Measurements from ENCODE around the gene RASAL2.
"Not testable (repeated sequence)": the region's sequence is repeated elsewhere in the genome, so short reads cannot be mapped to it uniquely, and the experiment has no call there.

RASAL2 gene

DNA sequence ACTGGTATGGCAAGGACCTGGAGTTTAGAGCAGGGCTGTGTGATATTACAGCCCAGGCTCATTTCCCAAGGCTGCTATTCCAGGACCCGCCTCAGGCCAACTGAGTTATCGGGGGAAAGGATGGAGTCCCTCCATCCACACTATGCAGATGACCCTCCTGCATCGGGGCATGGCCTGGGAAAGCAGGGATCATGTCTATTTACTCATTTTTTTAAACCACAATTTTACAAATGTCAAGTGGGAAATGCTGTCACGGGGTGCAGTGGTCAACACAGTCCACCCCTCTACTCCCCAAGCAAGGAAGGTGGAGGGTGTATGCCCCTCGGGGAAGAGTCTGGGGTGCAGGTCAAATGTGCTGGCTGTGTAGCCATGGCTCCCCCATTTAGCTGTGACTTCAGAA lies 409.0 kb downstream of the RASAL2 start:
- no peak for DNase-seq (ENCODE audit: low read depth in 2 of 3, low spot score in 2 of 3)

DNA sequence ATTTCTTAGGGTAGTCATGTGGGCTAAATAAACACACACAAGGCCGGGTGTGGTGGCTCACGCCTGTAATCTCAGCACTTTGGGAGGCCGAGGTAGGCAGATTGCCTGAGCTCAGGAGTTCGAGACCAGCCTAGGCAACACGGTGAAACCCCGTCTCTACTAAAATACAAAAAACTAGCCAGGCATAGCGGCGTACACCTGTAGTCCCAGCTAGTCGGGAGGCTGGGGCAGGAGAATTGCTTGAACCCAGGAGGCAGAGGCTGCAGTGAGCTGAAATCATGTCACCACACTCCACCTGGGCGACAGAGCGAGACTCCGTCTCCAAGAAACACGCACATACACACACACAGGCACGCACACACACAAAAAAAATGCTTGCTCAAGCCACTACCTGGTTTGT lies 409.4 kb downstream of the RASAL2 start:
- DNase-seq (ENCODE audit: low read depth in 2 of 3, low spot score in 2 of 3) = not testable (repeated sequence)

GRCh38 chr1:178503849-178504248 lies 409.9 kb downstream of the RASAL2 start:
- no peak for DNase-seq (ENCODE audit: low read depth in 2 of 3, low spot score in 2 of 3)

DNA sequence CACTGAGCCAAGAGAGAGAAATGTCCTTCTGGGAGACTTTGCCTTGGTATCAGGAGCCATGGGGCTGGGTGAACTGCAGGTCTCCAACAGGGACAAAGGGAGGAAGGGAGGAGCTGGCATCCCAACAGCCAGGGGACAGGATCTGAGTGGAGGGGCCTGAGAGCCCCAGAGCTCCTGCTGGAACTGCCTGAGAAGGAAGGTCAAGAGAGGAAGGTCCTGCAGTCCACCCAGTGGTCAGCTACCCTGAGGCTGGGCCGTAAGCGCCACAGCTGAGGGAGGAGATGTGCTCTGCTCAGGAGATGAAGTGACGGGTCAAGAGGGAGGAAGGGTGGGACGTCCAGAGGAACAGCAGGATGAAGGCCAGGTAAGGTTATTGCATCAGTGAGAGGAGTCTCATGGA lies 410.4 kb downstream of the RASAL2 start:
- no peak for DNase-seq (ENCODE audit: low read depth in 2 of 3, low spot score in 2 of 3)

DNA sequence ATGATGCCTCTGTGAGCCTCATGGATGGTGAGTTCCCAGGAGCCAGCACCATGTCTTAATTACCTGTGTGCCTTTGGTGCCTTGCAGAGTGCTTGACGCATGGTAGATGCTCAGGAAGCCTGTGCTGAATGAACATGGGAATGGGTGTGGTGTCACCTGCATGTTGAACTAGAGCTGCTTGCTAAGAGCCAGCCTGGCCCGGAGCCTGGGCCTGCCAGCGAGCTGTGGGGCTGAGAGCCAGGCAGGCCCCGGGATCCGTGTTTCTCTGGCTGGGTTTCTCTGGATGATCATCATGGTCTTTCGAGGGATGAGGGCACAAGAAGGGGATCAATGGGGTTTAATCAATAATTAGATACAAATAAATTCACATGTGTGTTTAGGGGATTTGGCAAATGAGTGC lies 412.3 kb downstream of the RASAL2 start:
- no peak for DNase-seq (ENCODE audit: low read depth in 2 of 3, low spot score in 2 of 3)

DNA sequence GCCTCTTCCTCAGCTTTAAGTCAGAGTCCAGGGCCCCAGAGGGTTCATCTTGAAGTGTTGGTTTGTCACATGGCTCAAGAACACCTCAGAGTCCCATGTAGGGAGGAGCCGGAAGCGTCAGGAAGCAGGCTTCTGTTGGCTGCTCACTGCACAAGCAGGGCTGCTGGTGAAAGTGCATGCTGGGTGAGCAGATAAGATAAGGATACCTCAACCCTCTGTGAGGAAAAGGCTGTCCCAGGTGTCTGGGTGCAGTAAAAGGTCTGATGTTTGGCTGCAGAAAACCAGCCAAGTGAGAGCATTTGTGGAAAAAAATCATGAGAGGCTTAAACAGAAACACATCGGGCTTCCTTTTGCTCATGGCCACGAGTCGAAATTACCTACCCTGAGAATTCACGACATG lies 412.8 kb downstream of the RASAL2 start:
- no peak for DNase-seq (ENCODE audit: low read depth in 2 of 3, low spot score in 2 of 3)

- no peak for DNase-seq (ENCODE audit: low read depth in 2 of 3, low spot score in 2 of 3)
Measured at GRCh38 chr1:178509414-178510007, 415.6 kb downstream of the RASAL2 start.

DNA sequence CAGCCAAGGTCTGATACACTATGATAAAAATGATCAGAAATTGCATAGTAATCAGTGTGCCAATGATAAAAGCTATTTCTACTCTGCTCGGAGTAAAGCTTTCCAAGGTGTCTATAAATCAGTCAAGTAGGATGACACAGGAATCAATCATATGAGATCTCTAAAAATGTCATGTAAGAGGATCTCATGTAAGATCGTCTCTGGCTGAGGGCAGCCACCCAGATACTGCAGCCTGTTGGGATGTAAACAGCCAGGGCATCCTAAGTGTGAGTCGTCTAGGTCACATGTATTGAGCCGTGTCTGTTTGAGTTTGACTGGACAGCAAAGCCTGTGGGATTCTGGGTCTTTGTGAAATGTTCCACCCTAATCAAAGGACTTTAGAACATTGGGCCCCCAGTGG lies 416.3 kb downstream of the RASAL2 start:
- no peak for DNase-seq (ENCODE audit: low read depth in 2 of 3, low spot score in 2 of 3)

GRCh38 chr1:178512566-178513277 lies 418.8 kb downstream of the RASAL2 start, which contains the start of gene TEX35:
TEX35 (plus strand) TSS chr1:178513109; CDS start chr1:178513189, 80 bp downstream.
- DNase-seq (ENCODE audit: low read depth in 2 of 3, low spot score in 2 of 3) = no peak

DNA sequence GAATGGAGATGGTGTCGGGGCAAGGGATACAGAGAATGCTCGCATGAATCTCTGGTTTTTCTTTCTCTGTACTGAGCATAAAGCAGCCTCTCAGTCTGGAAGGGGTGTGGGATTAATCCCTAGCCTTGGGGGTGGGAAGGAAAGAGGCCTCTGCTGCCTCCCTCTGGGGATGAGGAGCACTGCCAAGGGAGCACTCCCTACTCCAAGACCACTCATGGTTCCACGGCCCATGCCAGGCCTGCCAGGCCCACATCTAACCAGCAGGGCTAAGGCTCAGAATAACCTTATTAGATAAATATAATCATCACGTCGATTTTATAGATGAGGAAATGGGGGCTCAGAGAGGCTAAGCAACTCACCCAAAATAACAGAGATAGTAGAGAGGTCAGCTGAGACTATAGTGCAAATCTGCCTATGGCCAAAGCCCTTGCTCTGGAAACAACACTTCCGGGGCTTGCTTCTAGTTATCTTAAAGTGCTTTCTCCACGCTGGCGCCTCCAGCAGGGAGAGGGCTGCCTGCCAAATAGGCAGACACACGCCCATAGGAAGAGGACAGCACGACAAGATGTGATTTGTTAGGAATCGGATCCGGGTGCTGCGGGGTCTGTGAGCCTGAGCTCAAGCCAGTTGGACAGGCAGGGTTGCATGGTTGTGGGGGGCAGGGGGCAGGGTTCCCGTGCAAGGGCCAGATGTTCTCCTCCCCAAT lies 419.5 kb downstream of the RASAL2 start:
- no peak for DNase-seq (ENCODE audit: low read depth in 2 of 3, low spot score in 2 of 3)

GRCh38 chr1:178516110-178516509 lies 422.2 kb downstream of the RASAL2 start:
- DNase-seq (ENCODE audit: low read depth in 2 of 3, low spot score in 2 of 3) = no peak

DNA sequence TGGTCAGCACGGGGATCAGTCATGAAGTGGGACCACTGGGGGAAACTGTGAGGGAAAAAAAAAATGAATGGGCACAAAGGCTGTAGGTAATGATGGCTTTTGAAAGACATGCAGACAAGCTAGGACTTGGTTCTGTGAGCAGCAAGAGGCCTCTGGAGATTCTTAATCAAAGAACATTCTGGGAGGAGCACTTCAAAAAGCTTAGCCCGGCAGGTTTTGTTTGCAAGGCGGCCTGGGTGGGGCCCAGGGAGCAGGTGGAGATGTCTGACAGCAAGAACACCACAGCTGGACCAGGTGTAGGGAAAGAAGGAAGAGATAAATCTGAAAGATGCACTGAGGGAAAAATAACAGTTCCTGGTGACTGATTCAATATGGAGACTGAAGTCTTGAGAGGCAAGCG lies 425.0 kb downstream of the RASAL2 start:
- no peak for DNase-seq (ENCODE audit: low read depth in 2 of 3, low spot score in 2 of 3)

DNA sequence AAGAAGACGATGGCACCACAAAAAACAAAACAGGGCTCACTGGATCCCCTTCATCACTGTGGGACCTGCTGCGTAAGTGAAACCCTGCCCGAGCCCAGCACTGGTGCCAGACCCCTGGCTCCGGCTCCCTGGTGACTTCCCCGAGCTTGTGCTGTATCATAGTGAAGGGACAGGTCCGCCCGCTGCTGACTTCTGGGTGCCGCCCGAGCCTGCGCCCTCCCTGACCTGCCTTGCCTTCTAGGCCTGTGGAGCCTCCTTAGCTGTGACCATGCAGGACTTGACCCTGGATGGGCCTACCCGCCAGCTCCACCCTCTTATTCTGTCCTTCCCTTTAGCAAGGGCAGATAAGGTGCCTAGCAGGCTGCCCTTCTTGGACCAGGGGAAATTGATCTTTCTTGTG lies 426.9 kb downstream of the RASAL2 start:
- no peak for DNase-seq (ENCODE audit: low read depth in 2 of 3, low spot score in 2 of 3)

DNA sequence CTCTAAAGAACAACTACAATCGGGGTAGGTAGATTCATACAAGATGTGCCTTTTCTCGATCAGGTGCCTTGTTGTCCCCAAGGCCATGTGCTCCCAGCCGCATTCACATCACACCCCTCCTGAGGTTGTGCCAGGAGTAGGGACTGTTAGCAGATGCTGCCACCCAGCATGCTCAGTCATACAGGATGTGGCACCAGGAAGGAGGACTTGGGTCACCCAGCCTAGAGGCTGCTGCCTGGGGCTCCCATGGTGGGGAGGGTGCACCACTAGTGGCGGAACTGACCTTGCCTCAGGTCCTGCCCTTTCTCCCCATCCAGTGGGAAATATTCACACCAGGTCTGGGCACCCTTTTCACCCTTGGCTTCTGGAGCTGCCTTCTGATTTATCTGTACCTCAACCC lies 427.3 kb downstream of the RASAL2 start:
- DNase-seq (ENCODE audit: low read depth in 2 of 3, low spot score in 2 of 3) = no peak

GRCh38 chr1:178527117-178527516 lies 433.2 kb downstream of the RASAL2 start:
- no peak for DNase-seq (ENCODE audit: low read depth in 2 of 3, low spot score in 2 of 3)

GRCh38 chr1:178528228-178528952 lies 434.5 kb downstream of the RASAL2 start:
- DNase-seq (ENCODE audit: low read depth in 2 of 3, low spot score in 2 of 3) = no peak

DNA sequence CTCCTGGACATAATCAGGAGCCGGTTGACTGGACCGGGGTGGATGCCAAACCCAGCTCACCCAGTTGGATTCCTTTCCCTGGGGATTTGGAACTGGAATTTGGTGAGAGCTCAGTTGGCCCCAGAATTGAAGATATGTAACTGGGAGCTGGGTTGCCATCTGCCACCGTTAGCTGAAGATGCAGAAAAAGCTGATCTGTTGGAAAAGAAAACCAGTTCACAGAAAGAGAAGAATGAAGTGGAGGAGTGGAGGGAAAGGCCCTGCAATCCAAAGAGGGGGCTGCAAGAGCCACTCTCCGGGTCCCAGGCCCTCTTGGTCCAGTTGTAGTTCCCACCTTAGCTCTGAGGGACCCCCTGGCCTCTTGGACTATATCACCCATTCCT lies 435.0 kb downstream of the RASAL2 start:
- DNase-seq (ENCODE audit: low read depth in 2 of 3, low spot score in 2 of 3) = no peak

DNA sequence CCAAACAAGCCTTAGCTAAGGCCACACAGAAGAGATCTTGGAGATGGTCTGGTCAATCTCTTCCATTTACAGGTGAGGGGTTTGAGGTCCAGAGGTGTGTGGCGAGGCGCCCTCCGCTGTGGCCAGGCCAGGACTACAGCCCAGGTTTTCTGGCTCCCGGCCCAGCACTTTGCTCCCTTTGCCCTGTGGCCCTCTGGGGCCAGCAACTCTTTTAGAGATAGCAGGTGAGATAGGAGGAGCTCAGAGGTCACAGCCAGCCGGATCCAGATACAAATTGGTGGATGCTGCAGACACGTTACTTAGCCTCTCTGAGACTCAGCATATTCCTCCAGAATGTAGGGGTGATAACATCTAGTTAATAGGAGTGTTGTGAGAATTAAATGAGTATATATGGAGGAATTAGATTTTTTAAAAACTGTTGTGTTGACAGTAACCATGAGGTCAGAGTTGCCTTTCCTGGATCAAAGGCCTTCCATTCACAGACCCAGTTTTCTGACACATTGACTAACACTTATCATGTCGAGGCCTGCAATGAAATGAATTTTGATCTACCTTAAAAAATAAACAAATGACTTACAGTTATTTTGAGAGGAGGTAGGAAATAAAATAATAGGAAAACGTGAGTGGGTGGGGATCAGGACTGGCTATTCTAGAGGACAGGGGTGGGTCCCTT lies 435.6 kb downstream of the RASAL2 start:
- DNase-seq (ENCODE audit: low read depth in 2 of 3, low spot score in 2 of 3) = no peak

- no peak for DNase-seq (ENCODE audit: low read depth in 2 of 3, low spot score in 2 of 3)
Measured at GRCh38 chr1:178530037-178530402, 436.1 kb downstream of the RASAL2 start.

- DNase-seq (ENCODE audit: low read depth in 2 of 3, low spot score in 2 of 3) = no peak
Measured at GRCh38 chr1:178530502-178530901, 436.6 kb downstream of the RASAL2 start.

GRCh38 chr1:178531887-178532286 lies 438.0 kb downstream of the RASAL2 start:
- DNase-seq (ENCODE audit: low read depth in 2 of 3, low spot score in 2 of 3) = no peak
